ES-I3 (cell line): ENCODE data around the gene MEIS2.

Experiments used
- H3K36me3 ChIP-seq: 2 replicates; pipeline ENCODE4 v1.6.1; 2013; ENCODE audit warnings: mild to moderate bottlenecking, low read length, control low read depth, moderate library complexity; ENCODE audit not compliant: insufficient read depth
- H3K4me1 ChIP-seq: 2 replicates; pipeline ENCODE4 v1.6.1; 2013; ENCODE audit warnings: mild to moderate bottlenecking, control low read depth, low read length; ENCODE audit not compliant: insufficient read depth
- H3K9ac ChIP-seq: 2 replicates; pipeline ENCODE4 v1.6.1; 2013; ENCODE audit warnings: low read depth, mild to moderate bottlenecking, low read length, moderate library complexity
- H3K9me3 ChIP-seq: 2 replicates; pipeline ENCODE4 v1.6.1; 2013; ENCODE audit warnings: mild to moderate bottlenecking, low read length, moderate library complexity; ENCODE audit not compliant: control insufficient read depth, insufficient read depth

MEIS2 gene

GRCh38 chr15:36942248-36942827 is 158.0 kb downstream of the MEIS2 start:
- Histone ChIP-seq H3K4me1 (no peaks in the 10 kb centered on the region), H3K36me3 (no peaks in the 10 kb centered on the region), H3K9ac (no peak overlapping the region), H3K9me3 (no peaks in the 10 kb centered on the region)

GRCh38 chr15:36941798-36942197 is 158.6 kb downstream of the MEIS2 start:
- no peaks in the 10 kb centered on the region for H3K9me3 ChIP-seq
- H3K36me3 ChIP-seq: no peaks in the 10 kb centered on the region
- H3K9ac ChIP-seq: no peak overlapping the region
- H3K4me1 ChIP-seq: no peaks in the 10 kb centered on the region

- Histone ChIP-seq H3K4me1 (no peaks in the 10 kb centered on the region), H3K36me3 (no peaks in the 10 kb centered on the region), H3K9me3 (no peaks in the 10 kb centered on the region), H3K9ac (no peak overlapping the region)
Observed at GRCh38 chr15:36940636-36941260, 159.6 kb downstream of the MEIS2 start.

GRCh38 chr15:36940219-36940618 is 160.1 kb downstream of the MEIS2 start:
- Histone ChIP-seq H3K36me3 (no peaks in the 10 kb centered on the region), H3K4me1 (no peaks in the 10 kb centered on the region), H3K9ac (no peak overlapping the region), H3K9me3 (no peaks in the 10 kb centered on the region)

GRCh38 chr15:36938764-36939163 is 161.6 kb downstream of the MEIS2 start:
- Histone ChIP-seq H3K4me1 (no peaks in the 10 kb centered on the region), H3K36me3 (no peaks in the 10 kb centered on the region), H3K9ac (no peak overlapping the region), H3K9me3 (no peaks in the 10 kb centered on the region)

- H3K9me3 ChIP-seq: no peaks in the 10 kb centered on the region
- no peaks in the 10 kb centered on the region for H3K4me1 ChIP-seq
- no peak overlapping the region for H3K9ac ChIP-seq
- H3K36me3 ChIP-seq: no peaks in the 10 kb centered on the region
Observed at GRCh38 chr15:36938131-36938530, 162.2 kb downstream of the MEIS2 start.

- H3K9me3 ChIP-seq: no peaks in the 10 kb centered on the region
- no peaks in the 10 kb centered on the region for H3K4me1 ChIP-seq
- no peak overlapping the region for H3K9ac ChIP-seq
- no peaks in the 10 kb centered on the region for H3K36me3 ChIP-seq
Observed at GRCh38 chr15:36936613-36937012, 163.7 kb downstream of the MEIS2 start.

GRCh38 chr15:36933255-36933990 is 166.9 kb downstream of the MEIS2 start:
- Histone ChIP-seq H3K36me3 (no peaks in the 10 kb centered on the region), H3K9me3 (no peaks in the 10 kb centered on the region), H3K9ac (no peak overlapping the region), H3K4me1 (no peaks in the 10 kb centered on the region)

- H3K4me1 ChIP-seq: no peaks in the 10 kb centered on the region
- H3K9me3 ChIP-seq: no peaks in the 10 kb centered on the region
- H3K9ac ChIP-seq: no peak overlapping the region
- no peaks in the 10 kb centered on the region for H3K36me3 ChIP-seq
Observed at GRCh38 chr15:36932070-36932469, 168.3 kb downstream of the MEIS2 start.

GRCh38 chr15:36931434-36931833 is 168.9 kb downstream of the MEIS2 start:
- Histone ChIP-seq H3K9ac (no peak overlapping the region), H3K4me1 (no peaks in the 10 kb centered on the region), H3K9me3 (no peaks in the 10 kb centered on the region), H3K36me3 (no peaks in the 10 kb centered on the region)

GRCh38 chr15:36926427-36926825 is 173.9 kb downstream of the MEIS2 start:
- H3K36me3 ChIP-seq: no peaks in the 10 kb centered on the region
- H3K4me1 ChIP-seq: no peaks in the 10 kb centered on the region
- no peak overlapping the region for H3K9ac ChIP-seq
- no peaks in the 10 kb centered on the region for H3K9me3 ChIP-seq

- Histone ChIP-seq H3K9ac (no peak overlapping the region), H3K9me3 (no peaks in the 10 kb centered on the region), H3K4me1 (no peaks in the 10 kb centered on the region), H3K36me3 (no peaks in the 10 kb centered on the region)
Observed at GRCh38 chr15:36925653-36926426, 174.5 kb downstream of the MEIS2 start.

- H3K36me3 ChIP-seq: no peaks in the 10 kb centered on the region
- H3K9ac ChIP-seq: no peak overlapping the region
- no peaks in the 10 kb centered on the region for H3K9me3 ChIP-seq
- no peaks in the 10 kb centered on the region for H3K4me1 ChIP-seq
Observed at GRCh38 chr15:36925049-36925448, 175.3 kb downstream of the MEIS2 start.

GRCh38 chr15:36924034-36924433 is 176.3 kb downstream of the MEIS2 start:
- Histone ChIP-seq H3K4me1 (no peaks in the 10 kb centered on the region), H3K9ac (no peak overlapping the region), H3K9me3 (no peaks in the 10 kb centered on the region), H3K36me3 (no peaks in the 10 kb centered on the region)
